NCI-H1417 (cell line): ENCODE data around the gene RTP5.
"Not testable (repeated sequence)": the region's sequence is repeated elsewhere in the genome, so short reads cannot be mapped to it uniquely, and the experiment has no call there.

Source experiments
- DNase-seq, 3 experiments: peaks; one replicate each; lab custom pipeline; 2025; lab: John Stamatoyannopoulos, UW

RTP5 gene

GRCh38 chr2:241869087-241869961 is at the start of gene RTP5:
Gene RTP5, plus strand, starts transcription at chr2:241869729. Its CDS starts 28 bp downstream, at chr2:241869757.
- DNase-seq: peak in 2 of 3 experiments; percentile 46 to 75

- DNase-seq: not testable (repeated sequence)
These were observed 49.4 kb upstream of the RTP5 start for GRCh38 chr2:241819947-241820624.

DNA sequence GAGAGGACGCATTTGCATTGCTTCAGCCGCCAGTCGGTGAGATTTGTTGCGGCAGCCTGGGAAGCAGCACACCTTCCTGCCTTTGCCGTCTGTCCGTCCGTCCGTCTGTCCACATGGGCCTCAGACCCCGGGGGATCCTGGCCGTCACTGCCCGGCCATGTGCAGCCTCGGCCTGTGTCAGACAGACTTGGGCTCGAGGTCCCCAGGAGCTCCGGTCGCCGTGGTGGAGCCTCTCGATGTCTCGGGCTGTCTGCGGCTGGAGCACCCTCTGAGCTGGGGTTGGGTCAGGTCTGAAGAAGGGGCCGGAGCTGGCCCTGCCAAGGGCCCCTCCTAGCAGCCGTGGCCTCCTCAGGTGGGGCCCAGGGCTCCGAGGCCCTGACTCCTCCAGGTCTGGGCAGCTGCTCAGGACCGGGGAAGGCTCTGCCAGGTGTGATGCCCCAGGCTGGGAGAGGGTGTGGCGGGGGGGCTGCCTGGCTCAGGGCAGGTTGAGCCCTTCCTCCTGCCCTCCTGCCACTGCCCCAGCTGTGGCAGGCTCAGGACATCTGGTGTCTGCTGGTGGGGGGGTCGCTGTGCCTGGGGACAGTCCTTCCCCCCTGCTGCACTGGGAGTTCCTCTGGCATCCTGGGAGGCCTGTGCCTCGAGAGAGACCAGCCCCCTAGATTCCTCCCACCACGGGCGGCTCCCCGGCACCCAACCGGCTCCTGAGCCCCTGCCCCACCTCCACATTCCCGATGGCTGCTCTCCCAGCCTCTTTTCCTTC is 48.7 kb upstream of the RTP5 start:
- no peak for DNase-seq

GRCh38 chr2:241821460-241822263 is 47.9 kb upstream of the RTP5 start:
- DNase-seq: no peak

DNA sequence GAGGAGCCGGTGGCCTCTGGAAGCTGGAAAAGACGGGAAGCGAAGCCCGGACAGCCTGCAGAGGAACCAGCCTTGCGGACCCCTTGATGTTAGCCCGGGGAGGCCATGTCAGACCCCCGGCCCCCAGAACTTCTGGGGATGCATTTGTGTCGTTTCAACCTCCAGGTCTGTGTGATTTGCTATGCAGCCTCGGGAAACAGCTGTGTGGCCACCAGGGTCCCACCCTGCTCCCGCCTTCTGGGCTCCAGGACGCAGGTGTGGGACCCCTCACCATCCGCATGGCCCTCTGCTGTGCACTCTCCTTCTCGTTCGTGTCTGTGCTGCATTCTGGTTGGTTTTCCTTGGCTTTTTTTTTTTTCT is 47.3 kb upstream of the RTP5 start:
- DNase-seq: no peak

GRCh38 chr2:241823531-241824437 is 45.7 kb upstream of the RTP5 start:
- peak in 2 of 3 experiments; percentile 50 to 53 for DNase-seq

DNA sequence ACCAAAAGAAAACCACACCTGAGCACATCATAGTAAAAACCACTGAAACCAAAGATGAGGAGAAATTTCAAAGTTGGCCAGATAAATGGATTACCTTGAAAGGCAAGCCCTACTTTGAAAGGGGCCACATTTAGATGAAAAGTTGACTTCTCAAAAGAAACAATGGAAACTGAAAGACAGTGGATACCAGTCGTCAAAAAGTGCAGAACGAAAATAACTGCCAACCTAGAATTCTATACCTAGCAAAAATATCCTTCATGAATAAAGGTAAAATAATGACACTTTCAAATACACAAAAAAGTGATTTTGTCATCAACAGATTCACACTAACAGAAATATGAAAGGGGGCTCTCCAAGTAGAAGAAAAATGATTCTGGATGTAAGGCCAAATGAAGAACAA is 42.1 kb upstream of the RTP5 start:
- no peak for DNase-seq

GRCh38 chr2:241833101-241833663 is 36.3 kb upstream of the RTP5 start:
- no peak for DNase-seq

- DNase-seq: not testable (repeated sequence)
These were observed 35.6 kb upstream of the RTP5 start for GRCh38 chr2:241833756-241834526.

DNA sequence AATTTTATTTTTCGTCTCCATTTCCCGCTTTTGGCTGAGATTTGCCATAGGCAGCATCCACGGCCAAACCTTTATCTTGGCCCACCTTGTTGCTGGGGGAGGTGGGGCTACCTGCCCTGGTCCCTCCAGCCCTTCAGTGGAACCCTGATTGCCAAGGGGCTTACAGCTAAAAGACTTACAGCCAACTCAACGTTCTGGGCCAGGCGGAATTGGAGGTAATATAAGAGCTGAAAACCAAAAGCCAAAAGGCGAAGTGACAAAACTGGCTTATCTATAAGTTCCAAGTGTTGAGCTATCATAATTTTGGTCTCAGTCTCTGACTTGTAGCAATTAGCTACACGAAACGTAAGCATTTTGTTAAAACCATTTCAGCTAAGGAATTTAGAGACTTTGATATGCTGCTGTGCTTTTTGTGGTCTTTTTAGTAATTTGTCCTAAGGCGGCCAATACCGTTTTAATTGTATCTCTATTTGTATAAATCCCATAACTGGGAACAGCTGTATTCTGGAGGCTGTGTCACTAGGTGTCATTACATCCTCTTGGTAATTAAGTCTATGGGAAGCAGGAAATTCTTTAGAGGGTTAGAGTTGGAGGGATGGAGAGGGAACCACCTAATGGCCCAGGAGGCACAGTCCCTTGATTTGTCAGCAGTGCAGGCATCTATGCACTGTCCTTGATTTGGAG is 34.9 kb upstream of the RTP5 start:
- DNase-seq: no peak

DNA sequence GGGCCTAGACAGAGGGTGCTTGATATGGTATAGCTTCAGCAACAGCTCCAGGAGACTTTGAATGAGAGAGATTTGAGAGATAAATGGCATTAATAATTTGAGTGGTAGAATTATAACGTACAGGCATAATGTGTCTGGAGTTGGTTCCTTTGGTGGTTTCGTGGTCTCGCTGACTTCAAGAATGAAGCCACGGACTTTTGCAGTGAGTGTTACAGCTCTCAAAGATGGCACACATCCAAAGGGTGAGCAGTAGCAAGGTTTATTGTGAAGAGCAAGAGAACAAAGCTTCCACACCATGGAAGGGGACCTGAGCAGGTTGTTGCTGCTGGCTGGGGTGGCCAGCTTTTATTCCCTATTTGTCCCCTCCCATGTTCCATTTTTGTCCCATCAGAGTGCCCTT is 33.9 kb upstream of the RTP5 start:
- no peak for DNase-seq

DNA sequence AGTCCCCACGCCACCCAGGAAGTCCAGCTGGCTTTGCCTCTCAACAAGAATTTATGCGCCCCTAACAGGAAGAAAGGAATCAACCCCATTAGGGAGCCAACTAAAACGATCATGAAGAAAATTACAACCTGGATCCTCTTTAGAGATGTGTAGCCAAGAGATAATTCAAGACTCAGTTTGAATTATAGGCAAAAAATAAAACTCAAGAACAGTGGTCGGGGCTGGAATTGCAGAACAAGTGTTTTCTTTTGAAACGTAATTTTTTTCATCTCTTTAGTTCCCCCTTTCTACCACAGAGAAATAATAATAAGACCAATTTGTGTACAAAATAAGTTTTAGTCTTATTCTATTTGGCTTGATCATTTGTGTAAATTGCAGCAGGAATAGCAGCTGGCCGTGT is 33.2 kb upstream of the RTP5 start:
- no peak for DNase-seq

- DNase-seq: no peak
These were observed 32.1 kb upstream of the RTP5 start for GRCh38 chr2:241837197-241837965.

- no peak for DNase-seq
These were observed 28.1 kb upstream of the RTP5 start for GRCh38 chr2:241841181-241842066.

DNA sequence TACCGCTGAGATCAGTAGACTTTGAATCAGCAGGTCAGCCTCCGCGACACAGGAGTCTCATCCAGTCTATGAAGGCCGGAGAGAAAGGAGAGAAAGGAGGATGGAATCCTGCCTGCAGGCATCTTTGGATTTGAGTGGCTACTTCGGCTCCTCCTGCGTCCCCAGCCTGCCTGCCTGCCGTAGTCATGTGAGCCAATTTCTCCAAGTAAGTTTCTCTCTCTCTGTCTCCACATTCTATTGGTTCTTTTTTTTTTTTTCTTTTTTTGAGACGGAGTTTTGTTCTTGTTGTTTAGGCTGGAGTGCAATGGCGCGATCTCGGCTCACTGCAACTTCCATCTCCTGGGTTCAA is 27.5 kb upstream of the RTP5 start:
- no peak for DNase-seq

- no peak for DNase-seq
These were observed 26.8 kb upstream of the RTP5 start for GRCh38 chr2:241842620-241843211.
